Thyroid gland (tissue), 4 donors: ENCODE measurements around the gene CCDC117.

Source experiments
- CTCF ChIP-seq, 6 experiments: fragments of 200-600 bp in 3 of 6; fragments of 450-650 bp in 3 of 6; sonication (generic) in 3 of 6; IDR thresholded peaks; one replicate each; pipeline ENCODE4 v1.5.1; 2016 to 2019; ENCODE audit warnings: antibody characterized with exemption in 6 of 6, mild to moderate bottlenecking in 2 of 6, inconsistent platforms in 1 of 6, moderate library complexity in 1 of 6
- POLR2A ChIP-seq, 2 donors: fragments of 450-650 bp; IDR thresholded peaks; one replicate each; pipeline ENCODE4 v1.6.1; 2017; ENCODE audit warnings: antibody characterized with exemption in 2 of 2, mild to moderate bottlenecking in 2 of 2, moderate library complexity in 1 of 2

GRCh38 chr22:28773461-28773867 is 969 bp downstream of the CCDC117 start:
- TF ChIP-seq CTCF (IDR thresholded peaks at IDR 0.05) (no peak), POLR2A (IDR thresholded peaks at IDR 0.05) (no peak)
